ENCODE data around the gene TRIM29.

TRIM29 gene

DNA sequence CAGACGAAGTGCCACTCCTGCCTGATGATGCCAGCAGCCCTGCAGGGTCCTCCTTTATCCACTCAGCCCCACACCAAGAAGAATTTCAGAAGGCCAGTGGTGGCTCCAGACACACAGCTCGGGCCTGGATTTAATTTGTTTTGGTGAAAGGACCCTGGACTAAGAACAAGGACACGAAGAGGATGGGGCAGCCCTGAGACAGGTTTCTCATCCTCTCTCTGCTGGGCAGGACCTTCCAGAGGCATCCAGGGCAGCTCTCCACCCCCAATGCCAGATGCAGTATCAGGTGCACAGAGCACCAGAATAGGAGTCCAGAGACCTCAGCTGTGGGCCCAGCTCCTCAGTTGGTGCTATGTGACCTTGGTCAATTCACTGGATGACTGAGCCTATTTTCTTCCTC, 72.0 kb downstream of the TRIM29 start:
- no peak for ATAC-seq
- TF ChIP-seq ZNF70 (CRISPR knock-in tag; IDR thresholded peaks at IDR 0.05) (no peak), ESRRG (CRISPR knock-in tag; IDR thresholded peaks at IDR 0.05) (no peak), BACH2 (CRISPR knock-in tag; IDR thresholded peaks at IDR 0.05; ENCODE audit: borderline replicate concordance) (no peak), RARB (CRISPR knock-in tag; IDR thresholded peaks at IDR 0.05) (no peak), PPARA (CRISPR knock-in tag; IDR thresholded peaks at IDR 0.05; ENCODE audit: borderline replicate concordance) (no peak), GLIS3 (CRISPR knock-in tag; IDR thresholded peaks at IDR 0.05) (no peak), ARNTL (CRISPR knock-in tag; IDR thresholded peaks at IDR 0.05; ENCODE audit: borderline replicate concordance, low read depth) (no peak)
- TF ChIP-seq, protein P1, sequence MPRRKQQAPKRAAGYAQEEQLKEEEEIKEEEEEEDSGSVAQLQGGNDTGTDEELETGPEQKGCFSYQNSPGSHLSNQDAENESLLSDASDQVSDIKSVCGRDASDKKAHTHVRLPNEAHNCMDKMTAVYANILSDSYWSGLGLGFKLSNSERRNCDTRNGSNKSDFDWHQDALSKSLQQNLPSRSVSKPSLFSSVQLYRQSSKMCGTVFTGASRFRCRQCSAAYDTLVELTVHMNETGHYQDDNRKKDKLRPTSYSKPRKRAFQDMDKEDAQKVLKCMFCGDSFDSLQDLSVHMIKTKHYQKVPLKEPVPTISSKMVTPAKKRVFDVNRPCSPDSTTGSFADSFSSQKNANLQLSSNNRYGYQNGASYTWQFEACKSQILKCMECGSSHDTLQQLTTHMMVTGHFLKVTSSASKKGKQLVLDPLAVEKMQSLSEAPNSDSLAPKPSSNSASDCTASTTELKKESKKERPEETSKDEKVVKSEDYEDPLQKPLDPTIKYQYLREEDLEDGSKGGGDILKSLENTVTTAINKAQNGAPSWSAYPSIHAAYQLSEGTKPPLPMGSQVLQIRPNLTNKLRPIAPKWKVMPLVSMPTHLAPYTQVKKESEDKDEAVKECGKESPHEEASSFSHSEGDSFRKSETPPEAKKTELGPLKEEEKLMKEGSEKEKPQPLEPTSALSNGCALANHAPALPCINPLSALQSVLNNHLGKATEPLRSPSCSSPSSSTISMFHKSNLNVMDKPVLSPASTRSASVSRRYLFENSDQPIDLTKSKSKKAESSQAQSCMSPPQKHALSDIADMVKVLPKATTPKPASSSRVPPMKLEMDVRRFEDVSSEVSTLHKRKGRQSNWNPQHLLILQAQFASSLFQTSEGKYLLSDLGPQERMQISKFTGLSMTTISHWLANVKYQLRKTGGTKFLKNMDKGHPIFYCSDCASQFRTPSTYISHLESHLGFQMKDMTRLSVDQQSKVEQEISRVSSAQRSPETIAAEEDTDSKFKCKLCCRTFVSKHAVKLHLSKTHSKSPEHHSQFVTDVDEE (CRISPR knock-in tag; IDR thresholded peaks at IDR 0.05) = no peak
- TF ChIP-seq, protein P2, sequence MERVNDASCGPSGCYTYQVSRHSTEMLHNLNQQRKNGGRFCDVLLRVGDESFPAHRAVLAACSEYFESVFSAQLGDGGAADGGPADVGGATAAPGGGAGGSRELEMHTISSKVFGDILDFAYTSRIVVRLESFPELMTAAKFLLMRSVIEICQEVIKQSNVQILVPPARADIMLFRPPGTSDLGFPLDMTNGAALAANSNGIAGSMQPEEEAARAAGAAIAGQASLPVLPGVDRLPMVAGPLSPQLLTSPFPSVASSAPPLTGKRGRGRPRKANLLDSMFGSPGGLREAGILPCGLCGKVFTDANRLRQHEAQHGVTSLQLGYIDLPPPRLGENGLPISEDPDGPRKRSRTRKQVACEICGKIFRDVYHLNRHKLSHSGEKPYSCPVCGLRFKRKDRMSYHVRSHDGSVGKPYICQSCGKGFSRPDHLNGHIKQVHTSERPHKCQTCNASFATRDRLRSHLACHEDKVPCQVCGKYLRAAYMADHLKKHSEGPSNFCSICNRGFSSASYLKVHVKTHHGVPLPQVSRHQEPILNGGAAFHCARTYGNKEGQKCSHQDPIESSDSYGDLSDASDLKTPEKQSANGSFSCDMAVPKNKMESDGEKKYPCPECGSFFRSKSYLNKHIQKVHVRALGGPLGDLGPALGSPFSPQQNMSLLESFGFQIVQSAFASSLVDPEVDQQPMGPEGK (CRISPR knock-in tag; IDR thresholded peaks at IDR 0.05; ENCODE audit: borderline replicate concordance) = no peak
- TF ChIP-seq, protein P3, sequence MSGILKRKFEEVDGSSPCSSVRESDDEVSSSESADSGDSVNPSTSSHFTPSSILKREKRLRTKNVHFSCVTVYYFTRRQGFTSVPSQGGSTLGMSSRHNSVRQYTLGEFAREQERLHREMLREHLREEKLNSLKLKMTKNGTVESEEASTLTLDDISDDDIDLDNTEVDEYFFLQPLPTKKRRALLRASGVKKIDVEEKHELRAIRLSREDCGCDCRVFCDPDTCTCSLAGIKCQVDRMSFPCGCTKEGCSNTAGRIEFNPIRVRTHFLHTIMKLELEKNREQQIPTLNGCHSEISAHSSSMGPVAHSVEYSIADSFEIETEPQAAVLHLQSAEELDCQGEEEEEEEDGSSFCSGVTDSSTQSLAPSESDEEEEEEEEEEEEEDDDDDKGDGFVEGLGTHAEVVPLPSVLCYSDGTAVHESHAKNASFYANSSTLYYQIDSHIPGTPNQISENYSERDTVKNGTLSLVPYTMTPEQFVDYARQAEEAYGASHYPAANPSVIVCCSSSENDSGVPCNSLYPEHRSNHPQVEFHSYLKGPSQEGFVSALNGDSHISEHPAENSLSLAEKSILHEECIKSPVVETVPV (CRISPR knock-in tag; IDR thresholded peaks at IDR 0.05) = no peak
- TF ChIP-seq, protein P4, sequence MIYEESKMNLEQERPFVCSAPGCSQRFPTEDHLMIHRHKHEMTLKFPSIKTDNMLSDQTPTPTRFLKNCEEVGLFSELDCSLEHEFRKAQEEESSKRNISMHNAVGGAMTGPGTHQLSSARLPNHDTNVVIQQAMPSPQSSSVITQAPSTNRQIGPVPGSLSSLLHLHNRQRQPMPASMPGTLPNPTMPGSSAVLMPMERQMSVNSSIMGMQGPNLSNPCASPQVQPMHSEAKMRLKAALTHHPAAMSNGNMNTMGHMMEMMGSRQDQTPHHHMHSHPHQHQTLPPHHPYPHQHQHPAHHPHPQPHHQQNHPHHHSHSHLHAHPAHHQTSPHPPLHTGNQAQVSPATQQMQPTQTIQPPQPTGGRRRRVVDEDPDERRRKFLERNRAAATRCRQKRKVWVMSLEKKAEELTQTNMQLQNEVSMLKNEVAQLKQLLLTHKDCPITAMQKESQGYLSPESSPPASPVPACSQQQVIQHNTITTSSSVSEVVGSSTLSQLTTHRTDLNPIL (CRISPR knock-in tag; IDR thresholded peaks at IDR 0.05; ENCODE audit: low read depth) = no peak

DNA sequence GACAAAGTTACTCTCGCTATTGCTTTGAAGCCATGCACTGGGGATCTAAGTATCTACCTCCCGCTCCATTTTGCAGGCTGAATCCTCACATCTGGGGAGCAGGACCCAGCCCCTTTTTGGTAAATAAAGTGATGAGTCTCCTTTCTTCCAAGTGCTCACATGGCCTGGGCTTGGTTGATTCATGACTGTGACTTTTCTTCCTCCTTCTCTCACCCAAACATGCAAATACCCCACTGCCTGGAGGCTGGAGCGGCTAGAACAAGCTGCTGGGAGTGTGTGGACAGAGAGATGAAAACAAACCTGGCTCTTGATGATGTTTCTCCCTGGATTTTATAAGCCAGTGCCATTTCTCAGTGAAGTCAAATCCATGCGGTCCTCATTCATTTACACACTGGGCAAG, 72.7 kb downstream of the TRIM29 start:
- no peak for ATAC-seq
- TF ChIP-seq ZFP3 (CRISPR knock-in tag; IDR thresholded peaks at IDR 0.05) = no peak
- TF ChIP-seq SNAI2 (CRISPR knock-in tag; IDR thresholded peaks at IDR 0.05) = no peak
- TF ChIP-seq, protein P4 (CRISPR knock-in tag; IDR thresholded peaks at IDR 0.05; ENCODE audit: low read depth) = no peak
- TF ChIP-seq CSDC2 (CRISPR knock-in tag; IDR thresholded peaks at IDR 0.05) = no peak
- TF ChIP-seq OSR1 (CRISPR knock-in tag; IDR thresholded peaks at IDR 0.05) = no peak
- no peak for TF ChIP-seq ZNF70 (CRISPR knock-in tag; IDR thresholded peaks at IDR 0.05)
- no peak for TF ChIP-seq TCF4 (CRISPR knock-in tag; IDR thresholded peaks at IDR 0.05; ENCODE audit: borderline replicate concordance)

DNA sequence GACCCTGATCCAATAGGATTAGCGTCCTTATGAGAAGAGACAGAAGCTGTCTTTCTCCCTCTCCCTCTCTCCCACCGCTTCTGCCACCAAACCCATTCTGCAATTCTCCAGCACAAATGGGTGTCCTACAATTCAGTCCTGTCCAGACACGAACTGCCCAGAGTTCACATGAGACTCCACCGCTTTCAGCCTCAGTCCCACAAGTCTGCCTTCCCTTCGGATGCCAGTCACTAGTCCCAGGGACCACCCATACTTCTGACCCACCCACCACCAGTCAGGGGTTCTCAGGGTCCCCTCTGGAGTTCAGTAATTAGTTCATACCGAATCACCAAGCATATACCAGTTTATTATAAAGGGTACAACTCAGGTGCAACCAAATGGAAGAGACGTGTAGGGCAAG, 73.6 kb downstream of the TRIM29 start:
- ATAC-seq = no peak
- TF ChIP-seq, protein P5, sequence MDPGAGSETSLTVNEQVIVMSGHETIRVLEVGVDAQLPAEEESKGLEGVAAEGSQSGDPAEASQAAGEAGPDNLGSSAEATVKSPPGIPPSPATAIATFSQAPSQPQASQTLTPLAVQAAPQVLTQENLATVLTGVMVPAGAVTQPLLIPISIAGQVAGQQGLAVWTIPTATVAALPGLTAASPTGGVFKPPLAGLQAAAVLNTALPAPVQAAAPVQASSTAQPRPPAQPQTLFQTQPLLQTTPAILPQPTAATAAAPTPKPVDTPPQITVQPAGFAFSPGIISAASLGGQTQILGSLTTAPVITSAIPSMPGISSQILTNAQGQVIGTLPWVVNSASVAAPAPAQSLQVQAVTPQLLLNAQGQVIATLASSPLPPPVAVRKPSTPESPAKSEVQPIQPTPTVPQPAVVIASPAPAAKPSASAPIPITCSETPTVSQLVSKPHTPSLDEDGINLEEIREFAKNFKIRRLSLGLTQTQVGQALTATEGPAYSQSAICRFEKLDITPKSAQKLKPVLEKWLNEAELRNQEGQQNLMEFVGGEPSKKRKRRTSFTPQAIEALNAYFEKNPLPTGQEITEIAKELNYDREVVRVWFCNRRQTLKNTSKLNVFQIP (CRISPR knock-in tag; IDR thresholded peaks at IDR 0.05; ENCODE audit: borderline replicate concordance, low read depth) = no peak
- TF ChIP-seq SNAI2 (CRISPR knock-in tag; IDR thresholded peaks at IDR 0.05) (no peak), CSDC2 (CRISPR knock-in tag; IDR thresholded peaks at IDR 0.05) (no peak), ZFP3 (CRISPR knock-in tag; IDR thresholded peaks at IDR 0.05) (no peak), BACH2 (CRISPR knock-in tag; IDR thresholded peaks at IDR 0.05; ENCODE audit: borderline replicate concordance) (no peak), RARB (CRISPR knock-in tag; IDR thresholded peaks at IDR 0.05) (no peak), ZNF8 (CRISPR knock-in tag; IDR thresholded peaks at IDR 0.05) (no peak), ISL1 (CRISPR knock-in tag; IDR thresholded peaks at IDR 0.05) (no peak), ARNTL (CRISPR knock-in tag; IDR thresholded peaks at IDR 0.05; ENCODE audit: borderline replicate concordance, low read depth) (no peak)
- TF ChIP-seq, protein P3 (CRISPR knock-in tag; IDR thresholded peaks at IDR 0.05) = no peak
- TF ChIP-seq, protein P4 (CRISPR knock-in tag; IDR thresholded peaks at IDR 0.05; ENCODE audit: low read depth) = no peak
- TF ChIP-seq, protein P1 (CRISPR knock-in tag; IDR thresholded peaks at IDR 0.05) = no peak

All from SK-N-SH treated with all-trans-retinoic acid at 6 μM for 48 hours (cell line).